OCI-LY7 (cell line): ENCODE results near the gene NCOA7. TPM values are rescaled to one million over a fixed set of nuclear protein-coding genes. Genes with fewer than 3 reads are reported as not detected.

Experiments
- BruUV-seq: library from RNA; stranded (reverse); fragments of 400-500 nt; replicated peaks from 2 replicates; lab custom pipeline; 2021; lab: Mats Ljungman, UMichigan
- CTCF ChIA-PET: fragments of 300-600 bp; sonication (Branson Sonifier 250); formaldehyde crosslinking; loops from one replicate; lab custom pipeline; 2022; ENCODE audit warnings: antibody characterized with exemption; ENCODE audit not compliant: unreplicated experiment; lab: Charles Lee
- POLR2A ChIA-PET: fragments of 300-600 bp; sonication (Branson Sonifier 250); formaldehyde crosslinking; loops from one replicate; lab custom pipeline; 2022; ENCODE audit warnings: antibody characterized with exemption; lab: Charles Lee
- DNase-seq: peaks from one replicate; pipeline ENCODE4 v3.0.0-alpha.2; 2015; ENCODE audit warnings: low spot score
- H2AFZ ChIP-seq: fragments of 200-600 bp; sonication (generic), shearing (Covaris generic); 2 replicates; pipeline ENCODE4 v1.6.1; 2014; ENCODE audit warnings: mild to moderate bottlenecking, antibody characterized with exemption, low read length, moderate library complexity
- H3K27ac ChIP-seq: fragments of 200-600 bp; sonication (generic); 2 replicates; pipeline ENCODE4 v1.5.1; 2014; ENCODE audit warnings: mixed run types, low read depth, mild to moderate bottlenecking, moderate library complexity, low read length, inconsistent platforms; ENCODE audit not compliant: poor library complexity, severe bottlenecking
- H3K36me3 ChIP-seq: fragments of 200-600 bp; sonication (generic); 2 replicates; pipeline ENCODE4 v1.6.1; 2014; ENCODE audit warnings: mild to moderate bottlenecking, antibody characterized with exemption, low read length, moderate library complexity, mixed read lengths; ENCODE audit not compliant: insufficient read depth
- H3K4me1 ChIP-seq: fragments of 200-600 bp; sonication (generic); 2 replicates; pipeline ENCODE4 v1.5.1; 2014; ENCODE audit warnings: mild to moderate bottlenecking, low read length; ENCODE audit not compliant: insufficient read depth, poor library complexity, severe bottlenecking
- H3K4me2 ChIP-seq: fragments of 200-600 bp; sonication (generic); 2 replicates; pipeline ENCODE4 v1.6.1; 2014; ENCODE audit warnings: mild to moderate bottlenecking, low read length
- H3K4me3 ChIP-seq: fragments of 200-600 bp; sonication (generic); 2 replicates; pipeline ENCODE4 v1.5.1; 2014; ENCODE audit warnings: mild to moderate bottlenecking, low read depth, low read length; ENCODE audit not compliant: poor library complexity, severe bottlenecking
- H3K79me2 ChIP-seq: fragments of 200-600 bp; sonication (generic); 2 replicates; pipeline ENCODE4 v1.6.1; 2016; ENCODE audit warnings: low read depth, mild to moderate bottlenecking, low read length, moderate library complexity, mixed read lengths; ENCODE audit not compliant: insufficient read depth
- H3K9me2 ChIP-seq: fragments of 200-600 bp; sonication (generic); 2 replicates; pipeline ENCODE4 v1.6.1; 2016; ENCODE audit warnings: mild to moderate bottlenecking, low read length, mixed read lengths; ENCODE audit not compliant: insufficient read depth
- H3K9me3 ChIP-seq: fragments of 200-600 bp; sonication (generic); 2 replicates; pipeline ENCODE4 v1.6.1; 2014; ENCODE audit warnings: mild to moderate bottlenecking, mixed run types, low read length, mixed read lengths
- H4K20me1 ChIP-seq: fragments of 200-600 bp; sonication (generic); 2 replicates; pipeline ENCODE4 v1.6.1; 2014; ENCODE audit warnings: mild to moderate bottlenecking, antibody characterized with exemption, low read length, moderate library complexity, mixed read lengths; ENCODE audit not compliant: insufficient read depth
- CTCF ChIP-seq: fragments of 200-600 bp; sonication (generic); conservative IDR thresholded peaks from 2 replicates; pipeline ENCODE4 v1.5.1; 2014; ENCODE audit warnings: mild to moderate bottlenecking, antibody characterized with exemption, low read length, moderate library complexity, mixed read lengths
- EZH2phosphoT487 ChIP-seq: fragments of 200-600 bp; sonication (generic); IDR thresholded peaks from 2 replicates; pipeline ENCODE4 v1.6.1; 2018; ENCODE audit warnings: low read depth, borderline replicate concordance, mild to moderate bottlenecking, mixed run types, antibody characterized with exemption, low read length, moderate library complexity, mixed read lengths
- intact Hi-C: fragments of 100-400 bp; cut with micrococcal nuclease; formaldehyde crosslinking; loops from one replicate; pipeline ENCODE4 v1.10.0; 2022; ENCODE audit not compliant: unreplicated experiment
- total RNA-seq, 2 experiments: library from RNA; depleted of rRNA in 1 of 2; stranded (reverse); fragments of >200 nt in 1 of 2; shearing (Covaris generic) in 1 of 2; gene quantifications; 2 replicates each; pipeline ENCODE4 v1.2.3, GENCODE V29; 2014 to 2022

NCOA7 gene
- total RNA-seq, 2 experiments from 2014 or later = 14.8 to 52.2 TPM

GRCh38 chr6:125924697-125925358, 134.1 kb downstream of the NCOA7 start:
- H3K27ac ChIP-seq = no peak overlapping the region

DNA sequence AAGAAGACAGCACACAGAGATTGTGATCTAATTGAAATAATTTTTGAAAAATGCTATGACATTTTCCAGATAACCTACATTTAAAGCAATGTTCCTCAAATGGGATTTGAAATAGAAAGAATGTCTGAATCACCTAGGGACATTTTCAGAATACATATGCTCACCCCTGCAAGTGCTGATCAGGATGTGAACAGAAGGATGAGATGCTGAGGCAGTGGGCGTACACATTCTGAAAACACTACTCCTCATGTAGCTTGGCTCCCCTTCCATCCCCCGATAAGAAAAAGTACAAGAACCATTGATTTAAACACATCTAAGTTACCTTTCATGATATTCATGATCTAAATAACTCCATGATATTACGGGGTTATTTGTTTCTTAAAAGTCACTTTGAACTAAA, 136.0 kb downstream of the NCOA7 start:
- Histone ChIP-seq H3K4me2 (no peak overlapping the region), H3K9me3 (no peaks in the 10 kb centered on the region), H3K79me2 (no peaks in the 10 kb centered on the region), H3K36me3 (peaks cover 86% of the 10 kb centered on the region), H3K4me3 (no peak overlapping the region), H3K4me1 (no peaks in the 10 kb centered on the region), H2AFZ (no peak overlapping the region), H3K27ac (no peak overlapping the region), H4K20me1 (no peaks in the 10 kb centered on the region), H3K9me2 (no peaks in the 10 kb centered on the region)
- ChIA-PET CTCF (no interaction called here), POLR2A (no interaction called here)
- no TSS peak for BruUV-seq
- intact Hi-C loops = no loop called here
- no peak for DNase-seq
- TF ChIP-seq EZH2phosphoT487 (no peak), CTCF (no peak)

More at GRCh38 chr6:125924697-125925358, 134.1 kb downstream of the NCOA7 start:
- Histone ChIP-seq H3K4me1 (no peaks in the 10 kb centered on the region), H2AFZ (no peak overlapping the region), H4K20me1 (no peaks in the 10 kb centered on the region), H3K9me2 (no peaks in the 10 kb centered on the region), H3K79me2 (no peaks in the 10 kb centered on the region), H3K36me3 (peaks cover 81% of the 10 kb centered on the region), H3K4me2 (no peak overlapping the region), H3K9me3 (no peaks in the 10 kb centered on the region), H3K4me3 (no peak overlapping the region)
- no TSS peak for BruUV-seq
- TF ChIP-seq EZH2phosphoT487 (no peak), CTCF (no peak)
- intact Hi-C loops = no loop called here
- CTCF ChIA-PET = no interaction called here
- no peak for DNase-seq
- POLR2A ChIA-PET = interaction anchor here (0.8 to 1.7 kb wide), 2 partner anchors 11 to 20 kb away, joined by 4 to 7 read pairs; no protein-coding TSS in a partner anchor

DNA sequence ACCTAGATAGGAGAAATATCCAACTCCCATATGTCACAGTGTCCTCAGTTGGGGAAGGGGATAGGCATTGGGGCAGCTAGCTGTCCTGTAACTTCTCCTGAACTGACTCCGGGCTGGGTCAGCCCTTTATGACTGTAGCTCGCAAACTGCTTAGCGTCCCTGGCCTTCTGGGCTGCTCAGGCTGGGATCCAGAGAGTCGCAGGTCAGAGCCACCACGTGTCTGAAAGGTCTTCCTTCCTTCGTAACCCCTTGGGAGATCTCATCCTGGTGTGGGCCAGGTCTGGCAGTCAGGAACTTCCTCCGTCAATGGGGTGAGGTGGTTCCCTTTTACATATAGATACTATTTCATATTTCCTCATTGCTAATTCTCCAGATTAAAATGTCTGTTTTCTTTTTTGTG, 137.0 kb downstream of the NCOA7 start:
- H3K9me3 ChIP-seq = no peaks in the 10 kb centered on the region
- H3K4me1 ChIP-seq = no peaks in the 10 kb centered on the region
- no peak overlapping the region for H2AFZ ChIP-seq
- peaks cover 75% of the 10 kb centered on the region for H3K36me3 ChIP-seq
- intact Hi-C loops = no loop called here
- H3K4me2 ChIP-seq = no peak overlapping the region
- no TSS peak for BruUV-seq
- DNase-seq = no peak
- ChIA-PET POLR2A (no interaction called here), CTCF (no interaction called here)
- H3K27ac ChIP-seq = no peak overlapping the region
- H3K9me2 ChIP-seq = no peaks in the 10 kb centered on the region
- no peak for TF ChIP-seq EZH2phosphoT487
- no peak for TF ChIP-seq CTCF
- no peaks in the 10 kb centered on the region for H3K79me2 ChIP-seq
- H4K20me1 ChIP-seq = no peaks in the 10 kb centered on the region
- H3K4me3 ChIP-seq = no peak overlapping the region
